Right hindlimb (tissue), 1 donor: ENCODE data around the gene PRODH2.

Experiments
- DNase-seq: peaks from one replicate; pipeline ENCODE4 v3.0.0-alpha.2; 2018

PRODH2 gene

DNA sequence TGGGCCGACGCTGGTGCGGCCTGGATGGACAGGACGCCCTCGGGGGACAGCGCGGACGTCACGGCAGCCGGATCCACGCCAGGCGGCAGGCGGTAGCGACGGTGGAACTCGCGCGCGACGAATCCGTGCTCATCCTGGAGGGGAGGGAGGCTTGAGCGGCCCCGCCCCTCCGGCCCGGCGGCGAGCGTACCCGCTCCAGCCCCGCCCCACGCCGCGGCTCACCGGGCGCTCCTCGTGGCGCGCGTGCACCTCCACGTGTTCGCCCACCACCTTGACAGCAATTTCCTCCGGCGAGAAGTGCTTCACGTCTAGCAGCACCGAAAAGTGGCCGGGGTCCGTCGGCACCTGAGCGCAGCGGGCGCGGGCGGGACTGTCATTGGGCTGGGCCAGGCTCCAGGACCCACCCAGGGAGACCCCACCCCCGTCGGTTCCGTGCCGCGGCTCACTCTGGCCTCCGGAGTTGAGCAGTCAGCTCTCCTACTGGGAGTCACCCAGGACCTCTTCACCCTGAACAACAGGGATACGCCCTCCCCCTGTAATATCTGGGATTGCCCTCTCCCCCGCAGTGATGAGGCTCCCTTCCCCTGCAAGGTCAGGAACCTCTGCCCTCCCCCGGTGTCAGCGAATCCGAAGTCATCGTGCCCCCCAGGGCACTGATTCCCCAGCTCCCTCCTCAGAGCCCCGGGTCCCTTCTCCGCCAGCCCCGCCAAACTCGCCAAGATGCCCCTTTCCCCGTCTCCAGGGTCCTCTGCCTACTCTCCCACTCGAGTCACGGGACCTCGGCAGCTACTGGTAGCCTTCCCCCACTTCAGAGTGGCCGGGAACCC lies 56.9 kb downstream of the PRODH2 start:
- DNase-seq, result peak; percentile 89

DNA sequence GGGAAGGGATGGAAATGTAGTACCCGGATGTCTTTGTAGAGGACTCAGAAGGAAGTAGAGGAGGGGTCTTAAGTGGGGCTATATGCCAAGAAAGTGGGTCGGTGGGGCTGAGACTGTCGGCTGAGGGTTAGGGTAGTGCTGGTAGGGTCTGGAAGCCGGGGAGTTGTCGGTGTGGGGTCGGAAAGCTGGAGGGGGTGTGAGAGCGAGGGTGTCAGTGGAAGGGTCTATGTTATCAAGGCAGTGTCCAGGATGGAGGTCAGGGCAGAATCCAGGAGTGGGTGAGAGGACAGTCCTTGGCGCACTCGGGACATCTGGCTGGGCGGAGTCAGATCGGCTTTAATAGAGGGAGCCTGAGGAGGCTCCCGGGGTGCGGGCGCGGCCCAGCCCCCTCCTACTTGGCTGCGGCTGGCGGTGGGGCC lies 57.5 kb downstream of the PRODH2 start:
- DNase-seq, result no peak

DNA sequence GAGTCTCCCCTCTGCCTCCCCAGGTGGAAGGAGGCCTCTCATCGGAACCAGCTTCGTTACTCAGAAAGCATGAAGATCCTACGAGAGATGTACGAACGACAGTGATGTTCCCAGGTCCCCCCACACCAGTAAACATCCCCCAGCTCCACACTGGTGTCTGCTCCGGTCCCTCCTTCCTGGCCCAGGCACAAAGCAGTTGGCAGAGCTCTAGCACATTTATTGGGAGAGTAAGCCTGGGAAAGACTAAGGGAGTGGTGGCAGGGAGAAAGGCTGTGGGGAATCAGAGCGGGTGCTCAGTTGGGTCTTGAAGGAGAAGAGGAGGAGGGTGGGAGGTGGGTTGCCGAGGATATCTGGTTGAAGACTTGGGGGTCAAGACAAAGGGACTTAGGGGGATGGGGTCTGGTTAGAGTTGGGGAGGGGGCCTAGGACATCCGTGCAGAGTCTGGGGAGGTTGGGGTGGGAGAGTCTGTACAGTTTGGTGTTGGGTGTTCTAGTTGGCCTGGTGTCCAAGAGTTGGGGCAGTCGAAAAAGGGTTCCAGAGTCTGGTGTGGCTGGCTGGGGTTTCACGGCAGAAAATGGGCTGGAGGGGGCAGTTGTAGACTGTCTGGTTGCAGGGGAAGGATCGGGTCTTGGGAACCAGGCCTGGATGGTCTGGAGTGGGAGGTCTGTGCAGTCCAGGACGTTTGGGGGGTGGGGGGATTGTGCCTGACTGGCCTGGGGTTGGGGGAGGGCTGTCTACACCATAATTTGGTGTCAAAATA lies 58.1 kb downstream of the PRODH2 start:
- DNase-seq, result no peak

DNA sequence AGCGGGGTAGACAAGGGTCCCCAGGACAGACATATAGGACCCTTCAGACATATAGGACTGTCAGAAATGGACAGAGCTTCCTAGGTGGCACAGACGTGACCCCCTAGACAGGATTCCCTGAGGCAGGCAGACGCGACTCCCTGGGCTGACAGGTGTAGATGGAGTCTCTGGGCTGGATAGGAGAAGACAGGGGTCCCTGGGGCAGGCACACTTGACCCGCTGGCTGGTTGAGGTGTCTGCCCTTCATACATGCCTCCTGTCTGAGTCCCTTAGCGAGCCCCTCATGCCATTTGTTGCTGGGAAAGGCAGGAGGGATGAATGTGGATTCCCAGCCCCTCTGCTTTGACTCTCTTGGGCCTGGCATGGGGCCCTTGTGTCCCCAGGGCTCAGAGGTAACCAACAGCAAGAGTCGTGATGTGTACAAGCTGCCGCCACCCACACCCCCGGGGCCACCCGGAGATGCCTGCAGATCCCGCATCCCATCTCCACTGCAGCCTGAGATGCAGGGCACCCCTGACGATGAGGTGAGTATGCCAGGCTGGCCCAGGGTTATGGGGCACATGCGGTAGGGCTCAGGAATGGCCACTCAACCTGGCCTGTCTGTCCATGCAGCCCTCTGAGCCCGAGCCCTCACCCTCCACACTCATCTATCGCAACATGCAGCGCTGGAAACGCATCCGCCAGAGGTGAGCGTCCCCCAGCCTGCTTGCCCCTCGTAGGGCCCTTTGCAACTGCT lies 58.8 kb downstream of the PRODH2 start:
- DNase-seq, result no peak

DNA sequence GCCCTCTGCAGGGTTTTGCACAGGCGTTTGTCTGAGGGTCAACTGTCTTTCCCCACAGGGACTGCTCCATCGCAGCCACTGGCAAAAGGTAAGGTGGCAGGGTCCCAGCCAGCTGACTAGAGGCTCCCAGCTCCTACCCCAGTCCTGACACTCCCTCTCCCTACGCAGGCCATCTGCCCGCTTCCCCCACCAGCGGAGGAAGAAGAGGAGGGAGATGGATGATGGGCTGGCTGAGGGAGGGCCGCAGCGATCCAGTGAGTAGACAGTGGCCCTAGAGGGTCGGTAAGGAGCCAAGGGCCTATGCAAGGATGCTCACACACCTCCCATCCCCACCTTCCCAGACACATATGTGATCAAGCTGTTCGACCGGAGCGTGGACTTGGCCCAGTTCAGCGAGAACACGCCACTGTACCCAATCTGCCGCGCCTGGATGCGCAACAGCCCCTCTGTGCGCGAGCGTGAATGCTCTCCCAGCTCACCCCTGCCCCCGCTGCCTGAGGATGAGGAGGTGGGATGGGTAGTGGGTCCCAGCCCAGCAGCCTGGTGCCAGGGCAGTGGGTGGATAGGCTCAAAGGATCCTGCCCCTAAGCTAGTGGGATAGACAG lies 59.8 kb downstream of the PRODH2 start:
- DNase-seq, result peak; percentile 17

DNA sequence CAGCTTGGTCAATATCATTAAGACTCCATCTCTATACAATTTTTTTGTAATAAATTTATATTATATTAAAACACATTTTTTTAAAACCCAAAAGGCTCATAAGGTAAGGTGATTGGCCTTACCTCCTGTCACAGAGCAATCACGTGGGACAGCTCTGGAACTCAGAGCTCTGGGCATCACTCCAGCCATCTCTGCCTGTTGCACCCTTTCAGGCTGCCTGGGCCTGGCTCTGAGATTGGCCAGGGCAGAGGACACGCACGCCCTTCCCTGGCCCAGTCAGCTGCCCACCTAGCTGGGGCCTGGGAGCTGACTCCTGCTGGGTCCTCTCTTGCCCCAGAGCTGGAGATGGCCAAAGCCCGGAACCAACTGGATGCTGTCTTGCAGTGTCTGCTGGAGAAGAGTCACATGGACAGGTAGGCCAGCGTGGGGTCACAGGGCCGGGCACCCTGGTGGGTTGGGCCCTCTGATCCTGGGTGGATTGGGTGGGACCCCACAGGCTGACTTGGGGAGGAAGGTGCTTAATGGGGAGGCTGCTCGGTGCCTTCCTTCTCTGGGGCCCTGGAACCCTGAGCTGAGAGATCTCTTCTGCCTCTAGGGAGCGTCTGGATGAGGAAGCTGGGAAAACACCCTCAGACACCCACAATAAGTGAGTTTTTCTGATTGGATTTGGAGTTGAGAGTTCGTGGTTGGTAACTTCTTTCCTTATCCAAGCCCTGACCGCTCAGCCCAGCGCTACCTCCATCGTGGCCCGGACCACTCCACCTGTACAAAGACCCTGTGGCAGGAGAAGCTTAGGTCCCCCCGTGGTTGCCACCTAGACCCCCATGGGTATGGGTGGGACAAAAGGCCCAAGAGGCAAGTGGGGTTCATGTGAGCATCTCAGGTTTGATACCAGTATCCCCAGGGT lies 60.6 kb downstream of the PRODH2 start:
- DNase-seq, result peak; percentile 15

DNA sequence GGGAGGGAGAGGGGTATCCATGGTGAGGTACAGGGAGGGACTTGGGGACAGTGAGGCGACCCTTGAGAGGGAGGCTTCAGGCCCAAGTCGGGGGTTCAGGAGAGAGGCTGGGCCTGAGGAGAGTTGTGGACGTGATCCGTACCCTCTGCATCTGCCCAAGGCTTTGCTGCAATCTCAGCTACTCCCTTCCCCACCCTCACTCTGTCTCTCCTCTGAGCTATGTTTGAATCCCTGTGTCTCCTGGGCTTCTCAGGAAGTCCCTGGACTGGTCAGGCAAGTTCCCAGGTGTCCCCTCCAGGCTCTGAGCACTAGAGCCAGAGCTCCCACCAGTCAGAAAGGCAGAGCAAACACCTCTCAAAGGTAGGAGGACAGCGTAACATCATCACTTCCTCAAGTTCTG lies 62.5 kb downstream of the PRODH2 start:
- peak; percentile 17 for DNase-seq
